Endothelial cell of umbilical vein (primary cell): ENCODE results near the gene ZCCHC14. TPM values are rescaled to one million over a fixed set of nuclear protein-coding genes. Genes with fewer than 3 reads are reported as not detected.

ENCODE experiments used
- BruUV-seq: library from RNA; stranded (reverse); fragments of 400-500 nt; replicated peaks from 2 replicates; lab custom pipeline; 2021; lab: Mats Ljungman, UMichigan
- CTCF ChIA-PET: fragments of 300-600, 350-600 bp; sonication (Branson Sonifier 250); formaldehyde crosslinking; loops from one replicate; lab custom pipeline; 2021; ENCODE audit warnings: antibody characterized with exemption, inconsistent platforms; lab: Charles Lee
- POLR2A ChIA-PET: fragments of 300-600, 350-600 bp; sonication (Branson Sonifier 250); formaldehyde crosslinking; loops from one replicate; lab custom pipeline; 2021; ENCODE audit warnings: antibody characterized with exemption, inconsistent platforms; lab: Charles Lee
- DNase-seq: peaks from one replicate; pipeline ENCODE4 v3.0.0-alpha.2; 2011; ENCODE audit warnings: low read depth, low spot score
- FAIRE-seq: peaks from 2 replicates; lab custom pipeline; 2011; peaks lifted over from hg19 to GRCh38; lab: Jason Lieb, UNC
- H2AFZ ChIP-seq: 2 replicates; pipeline ENCODE4 v1.6.0; 2012; ENCODE audit warnings: low read depth, low read length, control low read depth, inconsistent platforms
- H3K27ac ChIP-seq: 2 replicates; pipeline ENCODE4 v1.5.1; 2011; ENCODE audit warnings: low read depth, mild to moderate bottlenecking, control low read depth, low read length, moderate library complexity; ENCODE audit not compliant: insufficient read depth
- H3K27me3 ChIP-seq, 2 experiments: 2 replicates each; pipeline versions ENCODE4 v1.6.0 to v1.6.1; 2011; ENCODE audit warnings: low read length in 2 of 2, mixed read lengths in 1 of 2; ENCODE audit not compliant: control insufficient read depth in 2 of 2, insufficient read depth in 2 of 2
- H3K36me3 ChIP-seq, 2 experiments: 2 replicates in 1 of 2; 3 replicates in 1 of 2; pipeline ENCODE4 v1.5.1; 2011; ENCODE audit warnings: low read length in 2 of 2, mild to moderate bottlenecking in 1 of 2, moderate library complexity in 1 of 2; ENCODE audit not compliant: control insufficient read depth in 2 of 2, insufficient read depth in 2 of 2; ENCODE audit errors: extremely low read depth in 1 of 2
- H3K4me1 ChIP-seq: 3 replicates; pipeline ENCODE4 v1.5.1; 2011; ENCODE audit warnings: mild to moderate bottlenecking, low read length; ENCODE audit not compliant: control insufficient read depth, insufficient read depth; ENCODE audit errors: extremely low read depth
- H3K4me2 ChIP-seq: 2 replicates; pipeline ENCODE4 v1.6.1; 2011; ENCODE audit warnings: low read length, control low read depth, mixed read lengths; ENCODE audit not compliant: insufficient read depth
- H3K4me3 ChIP-seq, 3 experiments: fragments of 200-600 bp in 1 of 3; sonication (generic), shearing (Covaris generic) in 1 of 3; replicated peaks in 1 of 3; 2 replicates each; pipeline ENCODE4 v1.5.1; 2011 to 2016; ENCODE audit warnings: control low read depth in 3 of 3, low read length in 3 of 3, mild to moderate bottlenecking in 2 of 3, inconsistent platforms in 1 of 3, low read depth in 1 of 3, moderate library complexity in 1 of 3; ENCODE audit not compliant: insufficient read depth in 1 of 3
- H3K79me2 ChIP-seq: 2 replicates; pipeline ENCODE4 v1.6.0; 2012; ENCODE audit warnings: low read length, inconsistent platforms; ENCODE audit not compliant: control insufficient read depth, insufficient read depth
- H3K9ac ChIP-seq: replicated peaks from 2 replicates; pipeline ENCODE3; 2011; ENCODE audit warnings: low read length, control low read depth; ENCODE audit not compliant: insufficient read depth; ENCODE audit errors: extremely low read depth
- H3K9me1 ChIP-seq: replicated peaks from 3 replicates; pipeline ENCODE4 v1.6.0; 2011; ENCODE audit warnings: mild to moderate bottlenecking, low read length; ENCODE audit not compliant: control insufficient read depth, insufficient read depth; ENCODE audit errors: extremely low read depth
- H3K9me3 ChIP-seq: replicated peaks from 2 replicates; pipeline ENCODE4 v1.5.1; 2012; ENCODE audit warnings: low read length, inconsistent platforms; ENCODE audit not compliant: control insufficient read depth, insufficient read depth
- H4K20me1 ChIP-seq: replicated peaks from 2 replicates; pipeline ENCODE3; 2011; ENCODE audit warnings: mild to moderate bottlenecking, low read length; ENCODE audit not compliant: control insufficient read depth, insufficient read depth; ENCODE audit errors: extremely low read depth
- CTCF ChIP-seq, 2 donors: IDR thresholded peaks; 1 replicate in 1 of 2; 2 replicates in 1 of 2; pipeline ENCODE4 v1.5.1; 2011; ENCODE audit warnings: low read length in 2 of 2, mild to moderate bottlenecking in 2 of 2, moderate library complexity in 2 of 2, control low read depth in 1 of 2, inconsistent platforms in 1 of 2, low read depth in 1 of 2; ENCODE audit not compliant: insufficient read depth in 1 of 2; ENCODE audit errors: extremely low read depth in 1 of 2
- EZH2 ChIP-seq: IDR thresholded peaks from 2 replicates; pipeline ENCODE4 v1.6.1; 2012; ENCODE audit warnings: borderline replicate concordance, low read depth, mild to moderate bottlenecking, moderate library complexity, low read length, inconsistent platforms; ENCODE audit not compliant: severe bottlenecking
- FOS ChIP-seq: IDR thresholded peaks from 2 replicates; pipeline ENCODE4 v1.6.1; 2011; ENCODE audit warnings: mild to moderate bottlenecking, low read length, moderate library complexity, borderline replicate concordance; ENCODE audit not compliant: insufficient read depth
- GATA2 ChIP-seq: IDR thresholded peaks from 2 replicates; pipeline ENCODE4 v1.7.0; 2011; ENCODE audit warnings: low read depth, mild to moderate bottlenecking, moderate library complexity, mixed read lengths, low read length; ENCODE audit not compliant: insufficient read length, insufficient read depth
- JUN ChIP-seq: IDR thresholded peaks from 2 replicates; pipeline ENCODE4 v1.6.1; 2011; ENCODE audit warnings: borderline replicate concordance, low read depth; ENCODE audit not compliant: insufficient read length, insufficient read depth
- POLR2A ChIP-seq: IDR thresholded peaks from 2 replicates; pipeline ENCODE4 v1.6.1; 2012; ENCODE audit warnings: low read depth, mild to moderate bottlenecking, control low read depth, low read length
- POLR2AphosphoS5 ChIP-seq: IDR thresholded peaks from 2 replicates; pipeline ENCODE4 v1.6.1; 2012; ENCODE audit warnings: low read depth, mild to moderate bottlenecking, control low read depth, low read length, moderate library complexity; ENCODE audit not compliant: insufficient read depth
- dilution Hi-C: fragments of 300-500 bp; cut with MboI; formaldehyde crosslinking; loops from one replicate; pipeline ENCODE4 v1.15.0; 2019; ENCODE audit warnings: low sequenced_read_pairs; ENCODE audit not compliant: extremely low pct_ligation_motif_present
- intact Hi-C: fragments of 100-400 bp; cut with micrococcal nuclease; formaldehyde crosslinking; loops from one replicate; pipeline ENCODE4 v1.10.0; 2022
- polyA plus RNA-seq, 4 experiments: library from polyadenylated mRNA; depleted of rRNA in 3 of 4; stranded (reverse) in 3 of 4; unstranded in 1 of 4; fragments of >200 nt; gene quantifications; 2 replicates each; pipeline versions ENCODE4 v1.2.1 to v1.2.3, GENCODE V29; 2011 to 2012; ENCODE audit warnings: missing spikeins in 1 of 4
- total RNA-seq: library from RNA; stranded (reverse); gene quantifications from 2 replicates; pipeline ENCODE4 v1.2.3, GENCODE V29; 2021

ZCCHC14 gene
- total and polyA plus RNA-seq, 2 donors (not counting 3 experiments of a cell fraction or from before 2014, with no cell fraction given), result 9.5 to 30.9 TPM

GRCh38 chr16:87410968-87411367, 81.9 kb downstream of the ZCCHC14 start:
- peaks cover 7 to 40% of the 10 kb centered on the region in 2 experiments for H3K36me3 ChIP-seq
- ChIA-PET POLR2A (no interaction called here), CTCF (no interaction called here)
- H3K27me3 ChIP-seq, result no peaks in the 10 kb centered on the region
- H4K20me1 ChIP-seq, result no peaks in the 10 kb centered on the region
- no peak overlapping the region for H3K27ac ChIP-seq
- no TSS peak for BruUV-seq
- no peak for FAIRE-seq
- no peak for DNase-seq
- no peaks in the 10 kb centered on the region for H3K9me3 ChIP-seq
- no peaks in the 10 kb centered on the region for H3K79me2 ChIP-seq
- peaks cover 20% of the 10 kb centered on the region for H3K4me1 ChIP-seq
- no peak overlapping the region for H2AFZ ChIP-seq
- no peak overlapping the region for H3K4me3 ChIP-seq
- TF ChIP-seq FOS (no peak), JUN (no peak), EZH2 (no peak), GATA2 (no peak), CTCF (IDR thresholded peaks at IDR 0.05; ENCODE audit: extremely low read depth in 1 of 2, insufficient read depth in 1 of 2, low read depth in 1 of 2, low read length in 2 of 2) (no peak), POLR2AphosphoS5 (no peak), POLR2A (no peak)
- H3K9me1 ChIP-seq, result no peaks in the 10 kb centered on the region
- intact Hi-C loops, result no loop called here
- no peak overlapping the region for H3K4me2 ChIP-seq
- dilution Hi-C loops, result no loop called here
- no peak overlapping the region for H3K9ac ChIP-seq
